Measurements from ENCODE around the gene CES5A.

The CES5A gene

DNA sequence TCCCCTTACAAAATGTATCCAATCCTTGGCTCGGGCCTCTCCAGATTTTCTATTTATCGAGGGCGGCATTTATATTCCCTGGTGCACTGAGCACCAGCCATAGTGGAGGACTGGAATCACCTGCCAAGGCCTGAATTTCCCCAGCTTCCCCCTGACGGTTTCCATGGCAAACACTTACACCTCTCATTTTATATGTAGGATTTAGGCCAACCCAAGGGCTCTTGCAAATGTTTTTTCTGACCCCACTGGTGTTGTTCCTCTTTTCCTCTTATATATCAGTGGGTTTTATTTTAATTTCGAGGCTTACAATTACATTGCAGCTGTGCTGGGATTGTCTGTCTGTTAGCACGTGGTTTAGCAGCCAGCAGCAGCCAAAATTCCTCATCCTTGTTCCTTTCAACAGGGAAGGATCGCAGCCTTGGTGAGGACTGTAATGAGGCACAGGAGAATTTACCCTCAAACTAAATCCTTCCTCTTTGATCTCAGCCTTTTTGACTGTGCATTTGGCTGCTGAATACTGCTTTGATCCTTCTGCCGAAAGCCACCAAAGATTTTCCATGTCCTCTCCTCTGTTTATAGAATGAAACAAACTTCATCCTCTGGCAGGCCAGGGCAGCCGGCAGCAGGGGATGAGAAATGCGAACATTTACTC is 26.5 kb upstream of the CES5A start:
- DNase-seq (ENCODE audit: low read depth): no peak
- H3K4me3 ChIP-seq (ENCODE audit: low read length): no peak overlapping the region
- TF ChIP-seq, protein P1, sequence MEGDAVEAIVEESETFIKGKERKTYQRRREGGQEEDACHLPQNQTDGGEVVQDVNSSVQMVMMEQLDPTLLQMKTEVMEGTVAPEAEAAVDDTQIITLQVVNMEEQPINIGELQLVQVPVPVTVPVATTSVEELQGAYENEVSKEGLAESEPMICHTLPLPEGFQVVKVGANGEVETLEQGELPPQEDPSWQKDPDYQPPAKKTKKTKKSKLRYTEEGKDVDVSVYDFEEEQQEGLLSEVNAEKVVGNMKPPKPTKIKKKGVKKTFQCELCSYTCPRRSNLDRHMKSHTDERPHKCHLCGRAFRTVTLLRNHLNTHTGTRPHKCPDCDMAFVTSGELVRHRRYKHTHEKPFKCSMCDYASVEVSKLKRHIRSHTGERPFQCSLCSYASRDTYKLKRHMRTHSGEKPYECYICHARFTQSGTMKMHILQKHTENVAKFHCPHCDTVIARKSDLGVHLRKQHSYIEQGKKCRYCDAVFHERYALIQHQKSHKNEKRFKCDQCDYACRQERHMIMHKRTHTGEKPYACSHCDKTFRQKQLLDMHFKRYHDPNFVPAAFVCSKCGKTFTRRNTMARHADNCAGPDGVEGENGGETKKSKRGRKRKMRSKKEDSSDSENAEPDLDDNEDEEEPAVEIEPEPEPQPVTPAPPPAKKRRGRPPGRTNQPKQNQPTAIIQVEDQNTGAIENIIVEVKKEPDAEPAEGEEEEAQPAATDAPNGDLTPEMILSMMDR (IDR thresholded peaks at IDR 0.05; ENCODE audit: insufficient read depth, low read depth, low read length, missing control alignments): no peak

DNA sequence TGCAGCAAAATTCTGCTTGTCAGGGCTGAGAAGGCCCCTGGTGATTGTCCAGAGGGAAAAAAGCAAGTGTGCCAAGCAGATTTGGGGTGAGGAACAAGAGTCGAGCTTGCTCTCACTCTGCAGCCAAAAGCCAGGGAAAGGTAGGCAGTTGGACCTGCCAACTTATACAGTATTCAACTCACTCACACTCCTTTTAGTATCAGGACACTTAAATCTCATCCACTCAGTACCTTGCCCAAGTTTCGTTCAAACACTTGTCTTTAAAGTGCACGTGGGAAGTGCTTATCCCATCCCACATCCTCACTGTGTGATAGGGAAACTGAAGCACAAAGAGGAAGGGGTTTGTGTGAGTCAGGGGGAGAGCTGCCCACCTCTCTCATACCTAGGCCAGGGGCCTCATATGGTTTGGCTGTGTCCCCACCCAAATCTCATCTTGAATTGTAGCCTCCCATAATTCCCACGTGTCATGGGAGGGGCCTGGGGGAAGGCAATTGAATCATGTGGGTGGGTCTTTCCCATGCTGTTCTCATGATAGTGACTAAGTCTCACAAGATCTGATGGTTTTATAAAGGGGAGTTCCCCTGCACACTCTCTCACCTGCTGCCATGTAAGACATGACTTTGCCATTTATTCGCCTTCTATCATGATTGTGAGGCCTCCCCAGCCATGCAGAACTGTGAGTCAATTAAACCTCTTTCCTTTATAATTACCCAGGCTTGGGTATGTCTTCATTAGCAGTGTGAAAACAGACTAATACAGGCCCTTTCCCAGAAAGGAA is 25.6 kb upstream of the CES5A start:
- TF ChIP-seq, protein P1 (IDR thresholded peaks at IDR 0.05; ENCODE audit: insufficient read depth, low read depth, low read length, missing control alignments): no peak
- DNase-seq (ENCODE audit: low read depth): peak; percentile 2
- no peak overlapping the region for H3K4me3 ChIP-seq (ENCODE audit: low read length)

DNA sequence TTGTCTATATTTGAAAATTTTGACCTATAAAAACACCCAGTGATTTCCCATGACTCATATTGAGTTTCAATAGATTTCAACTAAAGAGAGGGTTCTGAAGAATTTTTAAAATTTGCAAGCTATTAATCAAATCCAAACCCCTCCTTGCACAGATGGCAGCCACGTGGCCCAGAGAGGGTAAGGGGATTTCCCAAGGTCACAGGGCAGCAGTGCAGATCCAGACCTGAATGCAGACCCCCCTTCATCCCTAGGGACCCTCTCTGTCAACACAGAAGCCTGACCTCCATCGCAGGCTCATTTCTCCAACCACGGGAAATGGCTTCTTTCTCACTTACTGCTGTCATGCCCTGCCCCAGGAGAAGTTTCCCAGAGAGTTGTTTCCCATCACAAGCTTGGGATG is 24.7 kb upstream of the CES5A start:
- no peak overlapping the region for H3K4me3 ChIP-seq (ENCODE audit: low read length)

DNA sequence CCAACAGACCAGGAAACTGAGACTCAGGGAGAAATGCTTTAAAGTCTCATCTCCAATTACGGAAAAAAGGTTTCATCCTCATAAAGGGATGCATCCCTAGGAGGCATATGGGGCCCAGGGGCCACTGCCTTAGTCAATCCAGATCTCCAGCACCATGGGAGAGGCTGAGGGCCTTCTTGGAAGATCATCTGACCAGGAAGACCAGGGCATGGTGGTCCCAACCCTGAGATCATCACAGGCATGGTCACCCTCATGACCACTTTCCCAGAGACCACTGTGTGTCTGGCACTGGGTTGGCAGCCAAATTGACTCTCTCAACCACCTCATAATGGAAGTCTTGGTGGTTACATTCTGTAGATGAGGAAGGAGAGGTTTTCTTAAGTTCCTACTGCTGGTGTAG is 23.4 kb upstream of the CES5A start:
- H3K4me3 ChIP-seq (ENCODE audit: low read length): no peak overlapping the region
- DNase-seq (ENCODE audit: low read depth): no peak
- TF ChIP-seq, protein P1 (IDR thresholded peaks at IDR 0.05; ENCODE audit: insufficient read depth, low read depth, low read length, missing control alignments): no peak

More for the DNA sequence above, 24.7 kb upstream of the CES5A start:
- no peak for DNase-seq (ENCODE audit: low read depth)
- TF ChIP-seq, protein P1 (IDR thresholded peaks at IDR 0.05; ENCODE audit: insufficient read depth, low read depth, low read length, missing control alignments): no peak

DNA sequence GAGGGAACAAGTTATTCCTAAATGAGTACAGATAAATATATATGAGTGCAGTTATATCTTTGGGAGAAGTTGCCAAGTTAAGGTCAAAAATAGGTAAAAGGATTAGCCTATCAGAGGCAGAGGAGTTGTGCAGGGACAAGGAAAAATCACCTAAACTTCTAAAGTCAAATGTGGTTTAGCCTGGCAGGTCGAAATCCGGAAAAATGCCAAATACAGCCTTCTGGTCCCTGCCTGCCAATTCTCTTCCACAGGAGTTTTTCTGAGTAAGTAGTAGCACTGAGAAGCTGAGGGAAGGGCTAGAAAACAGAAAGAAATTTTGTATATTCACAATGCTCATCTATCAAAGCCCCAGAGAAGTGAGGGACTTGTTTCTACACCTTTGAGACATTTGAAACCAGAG is 17.6 kb upstream of the CES5A start:
- no peak overlapping the region for H3K4me3 ChIP-seq (ENCODE audit: low read length)
- TF ChIP-seq, protein P1 (IDR thresholded peaks at IDR 0.05; ENCODE audit: insufficient read depth, low read depth, low read length, missing control alignments): no peak
- no peak for DNase-seq (ENCODE audit: low read depth)

DNA sequence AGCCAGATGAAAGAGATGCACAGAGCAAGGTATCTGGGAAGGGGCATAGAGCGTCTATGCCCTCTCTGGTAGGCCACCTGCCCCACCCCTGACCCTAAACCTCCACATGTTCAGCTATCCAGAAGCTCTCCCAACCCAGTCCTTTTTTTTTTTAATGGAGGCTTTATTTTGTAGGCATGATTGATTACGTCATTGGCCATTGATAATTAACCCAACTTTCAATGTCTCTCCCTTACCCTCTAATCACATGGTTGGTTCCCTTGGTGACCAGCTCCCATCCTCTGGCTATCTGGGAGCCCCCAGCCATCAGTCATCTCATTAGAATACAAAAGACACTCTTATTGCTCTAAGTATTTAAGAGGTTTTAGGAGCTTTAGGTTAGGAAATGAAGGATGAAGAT is 14.3 kb upstream of the CES5A start:
- DNase-seq (ENCODE audit: low read depth): no peak
- TF ChIP-seq, protein P1 (IDR thresholded peaks at IDR 0.05; ENCODE audit: insufficient read depth, low read depth, low read length, missing control alignments): no peak
- H3K4me3 ChIP-seq (ENCODE audit: low read length): no peak overlapping the region
